Kidney tubule cell (primary cell): ENCODE data around the gene PTPRG.
A peak's percentile ranks its signal among the peaks of the same experiment; 100 is the strongest.

ENCODE experiments used
- DNase-seq: peaks from one replicate; pipeline ENCODE4 v3.0.0-alpha.2; 2018; ENCODE audit warnings: low spot score

The PTPRG gene

DNA sequence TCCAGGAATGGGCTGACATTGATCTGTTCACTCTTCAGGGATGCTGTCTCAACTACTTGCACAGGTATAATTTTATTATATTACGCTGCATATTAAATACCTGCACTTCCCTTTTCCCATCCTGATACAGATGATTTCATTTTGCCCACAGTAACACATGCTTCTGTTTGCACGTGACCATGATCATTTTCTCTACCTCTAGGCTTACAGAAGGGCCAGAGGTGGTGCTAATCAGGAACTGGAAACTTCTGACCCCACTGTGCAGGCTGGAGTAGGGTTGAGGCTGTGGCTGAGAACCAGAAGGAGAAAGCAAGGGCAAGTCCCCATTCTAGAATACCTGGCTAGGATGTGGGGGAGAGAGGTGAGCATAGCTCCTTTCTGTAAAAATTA lies 304.8 kb downstream of the PTPRG start:
- DNase-seq: no peak

DNA sequence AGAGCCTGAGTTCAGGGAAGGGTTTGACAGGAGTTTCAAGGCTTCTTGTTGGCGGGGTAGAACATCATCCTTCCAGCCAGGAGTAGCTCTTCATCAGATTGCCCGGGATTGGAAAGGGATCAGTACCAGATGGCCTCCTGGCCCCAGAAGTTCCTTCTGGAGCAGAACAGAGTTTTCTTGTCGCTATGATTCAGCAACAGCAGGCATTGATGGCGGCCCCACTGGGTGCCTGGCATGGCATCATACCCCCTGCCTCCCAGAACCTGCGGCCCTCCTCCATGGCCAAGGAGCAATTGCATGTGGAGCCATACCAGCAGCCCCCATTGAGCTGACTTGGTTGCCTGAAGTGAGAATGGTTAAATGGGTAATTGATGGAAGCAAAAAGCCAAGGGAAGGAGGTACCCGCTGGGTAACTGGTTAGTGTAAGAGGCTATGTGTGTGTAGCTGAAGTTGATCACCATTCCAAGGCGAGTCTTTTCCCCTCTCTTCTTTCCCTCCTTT lies 305.6 kb downstream of the PTPRG start:
- DNase-seq: no peak

DNA sequence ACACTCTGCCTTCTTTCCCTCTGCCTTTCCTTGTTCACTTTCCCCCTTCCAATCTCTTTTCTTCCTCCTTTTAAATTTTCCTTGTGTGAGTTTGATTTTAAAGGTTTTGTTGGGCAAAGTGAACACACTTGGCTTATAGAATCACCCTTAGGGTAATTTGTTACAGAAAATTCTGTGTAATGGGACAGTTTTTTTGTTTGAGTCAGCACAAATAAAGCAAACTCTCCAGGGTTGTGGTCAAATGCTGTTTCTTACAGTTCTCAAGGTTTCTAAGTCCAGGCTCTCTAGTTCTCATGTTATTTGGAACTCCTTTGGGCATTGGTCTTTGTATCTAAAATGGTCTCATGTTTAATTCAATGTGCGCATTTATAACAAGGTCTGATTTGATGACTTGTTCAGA lies 307.1 kb downstream of the PTPRG start:
- no peak for DNase-seq

DNA sequence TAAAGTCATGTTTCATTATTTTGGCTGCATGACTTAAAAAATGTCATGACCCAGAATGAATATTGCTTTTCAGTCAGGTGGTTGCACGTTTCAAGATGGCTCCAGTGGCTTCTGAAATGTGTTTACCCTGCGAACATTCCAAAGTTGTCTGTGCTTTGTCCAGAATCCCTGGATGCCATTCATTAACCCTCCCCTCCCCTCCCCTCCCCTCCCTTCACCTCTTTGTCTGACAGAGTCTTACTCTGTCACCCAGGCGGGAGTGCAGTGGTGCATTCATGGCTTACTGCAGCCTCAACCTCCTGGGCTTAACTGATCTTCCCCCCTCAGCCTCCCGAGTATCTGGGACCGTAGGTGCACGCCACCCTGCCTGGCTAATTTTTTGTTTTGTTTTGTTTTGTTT lies 308.0 kb downstream of the PTPRG start:
- no peak for DNase-seq

DNA sequence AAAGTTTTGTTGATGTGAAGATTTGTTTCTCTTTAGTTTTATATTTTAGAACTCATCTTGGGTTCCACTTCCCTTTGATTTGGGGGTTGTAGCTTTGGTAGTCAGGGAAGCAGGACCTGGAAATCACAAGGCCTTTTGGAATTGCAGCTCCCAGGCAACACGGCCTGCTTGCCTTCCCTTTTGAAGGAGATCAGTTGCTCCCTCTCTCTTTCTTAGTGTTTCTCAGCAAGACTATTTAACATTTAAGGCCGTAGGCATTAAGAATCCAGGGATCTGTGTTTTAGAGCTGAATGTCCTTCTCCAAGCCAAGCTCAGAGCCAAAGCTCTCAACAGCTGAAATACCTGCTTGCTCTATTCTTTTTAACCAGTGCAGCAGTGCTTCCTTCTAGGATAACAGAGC lies 310.3 kb downstream of the PTPRG start:
- DNase-seq: no peak

DNA sequence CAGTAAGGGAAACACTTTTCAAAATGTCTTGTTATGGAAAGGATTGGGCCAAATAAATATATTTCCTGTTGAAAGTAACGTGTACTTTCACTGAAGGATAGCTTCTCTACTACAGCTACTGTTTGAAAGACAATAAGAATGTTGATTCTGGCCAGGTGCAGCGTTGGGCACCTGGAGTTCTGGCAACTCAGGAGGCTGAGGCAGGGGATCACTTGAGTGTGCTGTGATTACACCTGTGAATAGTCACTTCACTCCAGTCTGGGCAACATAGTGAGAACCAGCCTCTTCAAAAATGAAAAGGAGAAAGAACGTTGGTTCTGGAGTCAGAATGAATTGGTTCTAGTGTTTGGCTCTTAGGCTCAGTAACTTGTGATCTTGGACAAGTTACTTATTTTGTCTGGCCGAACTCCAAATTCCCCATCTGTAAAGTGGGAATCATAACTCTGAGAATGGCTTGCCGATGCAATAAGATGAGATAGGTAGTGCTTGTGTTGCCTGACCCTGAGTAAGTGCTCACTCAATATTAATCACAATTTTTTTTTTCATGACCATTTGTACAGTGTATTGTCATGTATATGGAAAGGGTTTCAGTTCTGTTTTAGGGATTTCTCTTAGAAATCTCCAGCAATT lies 310.8 kb downstream of the PTPRG start:
- DNase-seq: no peak

DNA sequence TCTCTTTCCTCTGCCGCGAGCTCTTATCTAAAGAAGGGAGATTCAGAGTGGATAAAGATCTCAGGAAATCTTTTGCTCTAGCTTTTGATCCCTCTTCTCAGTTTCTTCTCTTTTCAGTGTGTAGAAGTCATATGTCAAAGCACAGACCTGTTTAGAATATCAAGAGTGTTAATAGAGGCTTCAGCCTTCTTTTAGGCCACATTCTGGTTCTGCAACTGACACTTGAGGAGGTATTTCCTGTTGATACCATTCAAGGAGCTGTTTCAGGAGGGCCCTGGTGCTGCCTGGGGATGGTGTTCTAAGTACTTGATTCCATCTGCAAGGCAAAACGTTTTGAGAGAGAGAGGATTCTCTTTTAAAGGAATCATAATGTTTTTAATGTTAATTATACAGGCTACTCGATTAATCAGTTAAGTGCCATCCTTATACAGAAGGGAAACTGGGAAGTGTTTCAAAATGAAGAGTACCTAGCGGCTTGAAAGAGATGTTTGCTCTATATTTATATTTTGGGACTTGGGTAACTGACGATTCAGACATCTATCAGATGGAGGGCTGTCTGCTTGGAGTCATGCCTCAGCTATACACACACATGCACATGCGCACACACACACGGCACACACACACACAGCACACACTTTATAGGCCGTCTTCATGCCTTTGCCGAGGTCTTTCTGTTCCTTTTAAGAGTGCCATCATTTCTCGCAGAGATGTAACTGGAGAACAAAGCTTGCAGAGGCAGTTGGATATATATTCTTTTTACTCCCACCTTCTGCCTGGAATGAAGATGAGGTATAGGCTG lies 313.9 kb downstream of the PTPRG start:
- no peak for DNase-seq

DNA sequence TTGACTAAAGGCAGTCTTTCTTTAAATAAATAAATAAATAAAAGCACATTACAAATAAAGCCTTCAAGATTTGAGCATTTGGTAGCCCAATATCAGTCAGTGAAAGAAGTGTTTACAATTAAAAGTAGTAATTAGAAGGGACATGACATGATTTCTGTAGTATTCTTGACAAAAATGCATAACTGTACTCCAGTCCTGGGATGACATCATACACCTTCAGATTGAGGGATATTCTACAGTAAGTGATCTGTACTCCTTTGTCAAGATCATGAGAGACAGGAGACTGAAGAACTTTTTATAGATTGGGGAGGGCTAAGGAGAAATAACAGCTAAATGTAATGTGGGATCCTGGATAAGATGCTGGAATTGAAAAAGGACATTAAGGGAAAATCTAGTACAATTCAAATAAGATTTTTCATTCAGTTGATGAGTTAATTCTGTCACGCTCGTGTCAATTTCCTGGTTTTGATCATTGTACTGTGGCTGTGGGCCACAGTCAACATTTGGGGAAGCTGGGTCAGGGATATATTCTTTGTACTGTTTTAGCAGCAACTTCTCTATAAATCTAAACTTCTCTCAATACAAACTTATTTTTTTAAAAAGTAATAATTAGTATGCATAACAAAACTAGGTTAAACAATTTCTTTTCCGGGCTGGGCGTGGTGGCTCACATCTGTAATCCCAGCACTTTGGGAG lies 314.8 kb downstream of the PTPRG start:
- DNase-seq: no peak

DNA sequence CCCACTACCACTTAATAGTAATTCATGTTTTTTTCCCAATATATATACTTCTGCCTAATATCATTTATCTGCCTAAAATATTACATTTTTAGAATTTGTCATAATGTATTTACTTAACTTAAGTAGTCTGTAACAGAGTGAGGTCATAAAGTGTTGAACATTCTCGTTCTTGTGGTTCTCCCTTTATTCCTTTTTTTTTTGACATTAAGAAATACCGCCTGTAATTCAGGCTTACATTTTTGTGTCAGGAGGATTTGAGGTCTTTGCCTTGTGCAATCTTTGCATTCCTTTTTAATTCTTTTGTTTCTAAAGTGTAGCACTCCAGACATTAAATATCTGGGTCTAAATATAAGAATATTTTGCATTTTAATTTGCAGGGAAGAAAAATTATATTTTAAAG lies 315.4 kb downstream of the PTPRG start:
- DNase-seq: no peak

DNA sequence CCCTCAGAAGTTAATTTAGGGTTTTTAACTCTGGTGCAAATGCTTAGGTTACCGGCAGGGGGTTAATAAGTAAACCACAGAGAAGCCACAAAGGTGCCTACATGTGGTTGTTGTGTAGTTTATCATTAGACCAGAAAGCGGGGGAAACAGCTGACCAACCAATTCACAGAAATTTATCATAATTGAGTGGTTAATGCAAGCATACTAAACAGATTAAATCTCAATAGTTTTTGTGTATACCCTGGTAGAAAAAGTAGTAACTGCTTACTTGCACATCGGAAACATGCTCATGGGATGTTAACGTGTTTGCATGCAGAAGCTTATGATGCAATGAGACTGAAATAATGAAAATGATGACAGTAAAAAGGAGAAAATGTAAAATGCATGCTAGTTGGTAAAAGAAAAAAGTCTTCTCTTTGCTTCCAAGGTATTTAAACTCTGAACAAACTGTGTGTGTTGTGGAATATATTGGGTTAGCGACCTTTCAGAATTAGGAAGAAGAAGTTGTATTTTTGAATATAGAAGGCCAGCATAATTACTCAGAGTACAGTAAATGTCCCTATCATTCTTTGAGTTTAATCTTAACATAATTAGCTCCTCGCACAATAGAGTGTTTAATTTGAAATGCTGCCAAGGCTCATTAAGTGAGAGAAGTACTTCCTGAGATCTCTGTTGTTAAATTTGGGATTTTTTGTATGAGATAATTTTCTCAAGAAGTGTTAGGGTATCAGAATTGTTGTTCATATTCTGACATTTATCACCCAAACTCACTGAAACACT lies 316.2 kb downstream of the PTPRG start:
- DNase-seq: peak; percentile 68

DNA sequence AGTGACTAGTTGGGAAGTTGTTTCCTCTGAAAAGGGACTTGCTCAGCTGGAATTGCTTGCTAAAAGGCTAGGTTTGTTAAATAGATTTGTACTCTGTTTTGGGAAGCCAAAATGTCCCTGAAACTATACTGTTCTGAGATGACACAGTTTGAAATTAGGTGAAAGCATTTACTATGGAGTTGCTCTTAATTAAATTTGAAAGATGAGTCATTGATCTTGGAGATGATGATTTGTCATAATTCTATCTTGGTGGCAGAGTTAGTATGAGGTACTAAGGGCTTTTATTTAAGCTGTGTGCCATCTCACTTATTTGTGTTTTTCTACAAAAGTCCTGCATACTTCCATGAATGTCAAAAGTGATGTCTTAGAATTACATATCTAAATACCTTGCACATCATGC lies 320.9 kb downstream of the PTPRG start:
- DNase-seq: no peak

DNA sequence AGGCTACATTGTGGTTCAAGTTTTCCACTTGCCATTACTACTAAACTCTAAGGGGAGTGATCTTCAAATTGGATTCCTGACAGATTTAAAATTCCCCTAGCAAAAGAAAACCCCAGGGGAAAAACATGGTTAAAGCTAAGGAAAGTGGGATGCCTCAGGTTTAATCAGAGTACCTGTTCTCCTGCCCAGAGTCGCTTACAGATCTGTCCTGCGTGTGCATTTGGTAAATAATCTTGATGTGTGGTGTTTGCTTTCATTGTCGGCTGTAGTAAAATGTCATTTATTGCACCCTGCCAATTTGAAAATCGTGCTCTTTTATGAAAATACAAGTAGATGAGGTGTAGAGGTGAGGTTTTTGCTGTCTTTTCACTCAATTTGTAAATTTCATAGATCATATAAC lies 323.4 kb downstream of the PTPRG start:
- no peak for DNase-seq

DNA sequence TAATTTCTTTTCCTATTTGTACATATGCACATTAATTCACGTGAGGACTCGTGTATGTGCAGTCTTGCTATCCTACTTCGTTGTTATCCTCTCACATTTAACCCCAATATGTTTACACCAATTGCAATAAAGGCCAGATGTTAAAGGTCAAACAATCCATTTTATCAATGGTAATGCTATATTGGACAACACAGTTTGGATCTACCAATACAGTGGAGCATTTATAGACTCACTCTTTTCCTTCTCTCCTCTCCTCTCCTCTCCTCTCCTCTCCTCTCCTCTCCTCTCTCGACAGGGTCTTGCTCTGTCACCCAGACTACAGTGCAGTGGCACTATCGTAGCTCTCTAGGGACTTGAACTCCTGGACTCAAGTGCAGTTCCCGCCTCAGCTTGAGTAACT lies 324.0 kb downstream of the PTPRG start:
- no peak for DNase-seq

DNA sequence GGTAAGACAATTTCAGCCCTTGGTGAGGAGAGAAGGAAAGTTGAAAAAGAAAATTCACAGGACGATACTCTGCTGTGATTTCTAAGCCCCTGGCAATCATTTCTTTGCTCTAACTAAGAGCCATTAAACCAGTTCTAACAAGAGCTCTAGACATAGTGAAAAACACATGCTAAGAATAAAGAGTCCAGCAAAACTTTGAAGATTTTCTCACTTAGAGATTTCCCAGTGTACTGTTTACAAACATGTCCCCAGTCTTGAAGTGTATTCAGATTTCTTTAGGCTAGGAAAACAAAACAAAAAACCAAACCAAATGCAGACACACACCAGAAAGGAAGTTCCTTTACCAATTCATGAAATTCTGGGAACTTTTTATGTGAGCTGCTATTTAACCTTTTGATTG lies 325.8 kb downstream of the PTPRG start:
- no peak for DNase-seq

DNA sequence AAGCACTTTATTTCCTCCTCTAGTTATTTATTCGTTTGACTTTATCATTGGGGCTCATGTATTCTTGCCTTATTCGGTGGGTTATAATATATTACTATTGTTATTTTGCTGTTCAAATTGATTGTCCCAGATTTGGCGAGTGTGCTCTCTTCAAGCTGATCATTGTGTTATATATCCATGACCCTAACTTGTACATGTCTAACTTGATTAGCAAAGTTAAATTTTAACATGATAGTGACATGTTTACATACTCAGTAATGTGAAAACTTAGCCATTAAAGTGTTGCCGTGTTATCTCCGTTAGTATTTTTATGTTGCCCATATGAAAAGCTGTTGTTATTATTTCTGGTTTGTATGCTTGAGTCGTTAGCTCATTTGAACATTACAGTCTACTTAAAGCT lies 327.9 kb downstream of the PTPRG start:
- no peak for DNase-seq

DNA sequence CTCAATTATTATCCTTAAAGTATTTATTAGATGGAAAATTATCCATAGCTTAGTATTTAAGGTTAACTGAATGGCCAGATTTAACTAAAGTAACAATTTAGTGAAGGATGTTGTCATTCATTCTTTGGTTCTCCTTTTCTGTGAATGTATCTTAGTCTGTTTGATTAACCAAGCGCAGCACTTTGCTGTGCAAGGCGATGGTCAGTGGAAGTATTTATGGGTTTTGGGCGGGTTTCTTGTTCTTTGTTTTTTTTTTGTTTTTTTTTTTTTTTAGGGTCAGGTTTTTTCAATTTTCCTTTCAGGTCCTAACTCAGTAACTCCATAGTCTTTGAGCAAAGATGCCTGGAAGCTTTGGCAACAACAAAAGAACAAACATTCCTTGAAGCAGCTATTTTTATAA lies 328.8 kb downstream of the PTPRG start:
- DNase-seq: no peak

DNA sequence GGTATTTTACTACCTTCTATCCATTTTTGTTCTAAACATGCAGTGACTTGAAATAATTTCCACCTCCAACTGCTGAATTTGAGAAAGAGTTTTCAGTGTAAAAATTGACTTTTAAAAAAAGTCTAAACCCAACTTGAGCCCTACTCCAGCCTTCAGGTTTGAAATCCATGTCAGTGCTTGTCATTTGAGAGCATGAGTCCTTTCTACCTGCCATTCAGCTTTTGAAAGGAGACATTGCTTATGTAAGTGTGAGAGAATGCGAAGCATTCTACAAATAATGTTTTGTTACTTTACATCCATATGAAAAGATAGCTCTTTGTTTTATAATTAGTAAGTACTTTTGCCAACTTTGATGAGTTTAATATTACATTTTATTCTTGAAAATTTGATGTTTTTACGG lies 329.2 kb downstream of the PTPRG start:
- DNase-seq: no peak

DNA sequence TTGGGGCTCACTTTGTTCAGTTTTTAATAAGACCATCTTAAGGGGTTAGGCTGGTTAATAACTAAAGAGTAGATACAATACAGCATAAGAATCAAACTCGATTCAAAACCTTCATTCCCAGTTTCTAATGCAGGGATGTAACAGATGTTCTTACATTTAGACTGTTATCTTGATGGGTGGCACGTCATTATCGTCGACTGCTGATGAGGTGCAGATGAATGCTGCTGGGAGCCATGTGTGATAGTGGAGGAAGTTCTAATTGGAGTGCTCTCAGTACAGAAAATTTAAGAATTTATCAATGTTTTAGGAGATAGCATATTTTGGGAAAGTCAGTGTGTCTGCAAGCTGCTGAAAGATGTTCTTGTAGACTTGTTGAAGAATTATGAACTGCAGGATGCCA lies 331.5 kb downstream of the PTPRG start:
- DNase-seq: no peak

DNA sequence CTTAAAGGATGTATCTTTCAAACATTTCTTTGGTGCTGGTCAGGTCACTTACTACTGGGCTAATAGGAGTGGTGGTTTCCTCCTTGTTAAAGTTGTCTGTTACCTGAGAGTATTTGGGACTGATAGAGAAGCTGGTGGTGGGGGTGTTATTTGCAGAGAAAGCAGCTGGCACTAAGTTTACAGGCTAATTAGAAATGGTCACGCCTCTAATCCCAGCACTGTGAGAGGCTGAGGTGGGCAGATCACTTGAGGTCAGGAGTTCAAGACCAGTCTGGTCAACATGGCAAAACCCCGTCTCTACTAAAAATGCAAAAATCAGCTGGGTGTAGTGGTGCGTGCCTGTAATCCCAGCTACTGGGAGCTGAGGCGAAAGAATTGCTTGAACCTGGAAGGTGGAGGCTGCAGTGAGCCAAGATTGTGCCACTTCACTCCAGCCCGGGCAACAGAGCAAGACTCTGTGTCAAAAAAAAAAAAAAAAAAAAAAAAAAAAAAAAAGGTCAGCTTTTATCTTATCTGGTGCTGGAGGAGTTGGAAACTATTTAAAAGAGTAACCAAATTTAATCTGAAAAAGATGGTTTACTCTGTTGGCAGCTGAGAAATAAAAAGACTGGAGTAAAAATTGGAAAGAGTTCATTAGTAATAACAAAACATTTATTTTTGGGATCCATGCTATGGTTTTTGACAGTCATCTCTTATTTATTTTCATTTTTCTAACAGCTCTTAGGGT lies 332.6 kb downstream of the PTPRG start:
- DNase-seq: no peak

DNA sequence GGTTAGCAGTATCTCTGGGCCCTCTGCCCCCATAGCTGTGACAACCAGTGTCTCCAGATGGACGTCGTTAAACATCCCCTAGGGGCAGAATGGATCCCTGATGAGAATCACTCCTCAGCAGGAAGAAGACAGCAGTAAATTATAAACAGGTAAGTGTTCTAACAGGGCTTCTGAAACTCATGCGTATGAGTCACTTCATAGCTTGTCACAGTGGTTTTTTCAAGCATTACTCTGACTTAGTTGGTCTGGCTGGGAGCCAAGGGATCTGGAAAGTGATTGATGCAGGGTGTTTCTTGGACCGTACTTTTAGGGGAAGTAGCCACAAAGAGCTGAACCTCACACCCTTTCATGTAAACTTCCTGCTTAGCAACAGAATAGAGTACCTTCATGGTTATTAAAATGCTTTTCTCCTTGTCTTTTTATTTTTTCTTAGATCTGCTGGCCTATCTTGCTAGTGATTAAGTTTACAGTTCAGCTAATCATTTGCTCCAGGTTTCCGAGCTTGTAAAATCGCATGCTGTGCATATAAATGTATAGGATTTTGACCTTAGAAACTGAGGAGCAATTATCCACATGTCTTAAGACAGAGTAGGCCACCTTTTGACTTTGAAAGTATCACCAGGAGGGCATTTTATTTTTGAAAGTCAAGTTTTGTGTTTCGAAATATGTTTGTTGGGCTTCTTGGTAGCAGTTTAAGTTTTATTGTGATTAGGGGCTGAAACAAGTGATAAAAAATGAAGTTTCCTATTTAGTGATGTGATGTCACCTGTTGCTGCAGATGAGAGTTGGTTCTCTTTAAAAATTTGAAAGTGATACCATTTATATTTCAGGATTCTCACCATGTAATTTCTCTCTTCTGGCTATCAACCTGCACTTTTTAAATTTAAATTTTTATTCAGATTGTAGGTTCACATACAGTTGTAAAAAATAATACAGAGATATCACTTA lies 333.9 kb downstream of the PTPRG start:
- DNase-seq: peak; percentile 99

DNA sequence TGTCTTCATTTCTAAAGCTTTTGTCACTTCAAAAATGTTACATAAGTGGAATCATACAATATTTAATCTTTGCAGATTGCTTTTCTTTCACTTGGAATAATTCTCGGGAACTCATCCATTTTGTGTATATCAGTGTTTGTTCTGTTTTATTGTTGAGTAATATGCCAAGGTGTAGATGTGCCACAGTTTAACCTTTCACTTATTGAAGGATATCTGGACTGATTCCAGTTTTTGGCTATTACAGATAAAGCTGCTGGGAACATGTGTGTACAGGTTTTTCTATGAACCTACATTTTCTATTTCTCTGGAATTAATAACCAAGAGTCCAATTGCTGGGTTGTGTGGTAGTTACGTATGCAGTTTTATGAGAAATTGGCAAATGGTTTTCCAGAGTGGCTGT lies 334.9 kb downstream of the PTPRG start:
- no peak for DNase-seq
